ENCODE results near the gene GRWD1.

DNA sequence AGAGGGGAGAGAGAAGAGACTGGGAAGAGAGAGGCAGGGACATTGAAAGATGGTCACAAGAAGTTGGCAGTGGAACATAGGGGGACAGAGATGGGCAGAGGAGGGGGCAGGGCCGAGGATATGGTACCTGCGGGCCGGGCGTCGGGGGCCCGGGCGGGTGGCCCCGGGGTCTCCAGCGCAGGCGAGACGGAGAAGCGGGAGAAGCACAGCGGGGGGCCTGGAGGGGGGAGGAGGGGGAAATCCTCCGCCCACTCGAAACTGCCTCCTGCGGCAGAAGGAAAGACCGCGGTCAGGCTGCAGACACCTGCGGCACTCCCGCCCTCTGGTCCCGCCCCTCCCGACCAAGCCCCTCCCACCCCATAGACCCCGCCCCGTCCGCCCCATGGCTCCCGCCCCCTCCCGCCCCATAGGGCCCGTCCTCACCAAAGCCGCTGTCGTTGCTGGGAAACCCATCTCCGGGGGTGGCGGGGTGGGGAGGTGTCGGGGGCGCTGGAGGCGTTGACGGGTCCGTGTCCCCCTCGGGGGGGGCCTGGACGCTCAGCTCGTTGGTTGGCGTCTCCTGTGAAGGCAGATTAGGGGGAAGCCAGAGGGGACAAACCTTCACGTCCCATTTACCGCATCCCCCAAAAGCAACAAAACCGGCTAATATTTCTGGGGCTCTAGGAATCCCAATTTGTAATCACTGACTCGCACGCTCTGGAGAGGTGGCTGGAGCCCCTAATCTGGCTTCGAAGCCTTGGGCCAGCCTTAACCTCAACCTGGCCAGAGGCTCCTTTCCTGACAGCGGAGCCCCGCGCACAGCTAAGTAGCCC, 45.4 kb downstream of the GRWD1 start:
- no peak for TF ChIP-seq CTCF (IDR thresholded peaks at IDR 0.05)
- no peak for TF ChIP-seq EZH2 (IDR thresholded peaks at IDR 0.05)
- TF ChIP-seq EZH2phosphoT487 (IDR thresholded peaks at IDR 0.05) = no peak
